ENCODE results near the gene ROPN1L.

- no peak for TF ChIP-seq POLR2A (IDR thresholded peaks at IDR 0.05; ENCODE audit: low read depth, low read length)
- no peak for TF ChIP-seq POLR2AphosphoS5 (IDR thresholded peaks at IDR 0.05; ENCODE audit: low read depth, low read length)
- no peak for TF ChIP-seq PAX5 (IDR thresholded peaks at IDR 0.05; ENCODE audit: insufficient read depth, low read length, severe bottlenecking)
- TF ChIP-seq TAF1 (IDR thresholded peaks at IDR 0.05; ENCODE audit: low read depth, low read length): no peak
Observed at GRCh38 chr5:10453545-10453944, 11.9 kb downstream of the ROPN1L start.
